ENCODE measurements around the gene RBM42. TPM values are rescaled to one million over a fixed set of nuclear protein-coding genes. Genes with fewer than 3 reads are reported as not detected.

The RBM42 gene
- total and polyA plus RNA-seq, 9 of the 15 experiments (the other 6 are each of a cell fraction or from before 2014, with no cell fraction given), result 5.7 to 149 (median 32.4) TPM

GRCh38 chr19:35643255-35644205 is 14.7 kb downstream of the RBM42 start (continued):
- TF ChIP-seq E4F1 (CRISPR knock-in tag; IDR thresholded peaks at IDR 0.05; ENCODE audit: borderline replicate concordance), result no peak
- TF ChIP-seq ZBTB40 (IDR thresholded peaks at IDR 0.05), result no peak; the same call in 1 of the 2 replicates
- TF ChIP-seq ZBTB40 (CRISPR knock-in tag; IDR thresholded peaks at IDR 0.05), result peak; percentile 29; the same call in 1 of the 2 replicates
- no peak for TF ChIP-seq NR0B1 (IDR thresholded peaks at IDR 0.05; ENCODE audit: partially characterized antibody)
- no peak for TF ChIP-seq CREB3 (tag; conservative IDR thresholded peaks at IDR 0.05; ENCODE audit: low read depth)
- no peak for TF ChIP-seq GTF3C2 (IDR thresholded peaks at IDR 0.05; ENCODE audit: borderline replicate concordance, extremely low read depth, insufficient read length)
- no peak for TF ChIP-seq RBM17 (IDR thresholded peaks at IDR 0.05; ENCODE audit: borderline replicate concordance, low read depth, low read length)

All from K562 (cell line).